ENCODE data around the gene RNF113B.

The RNF113B gene

GRCh38 chr13:98187965-98188261 lies 10.8 kb upstream of the RNF113B start:
- DNase-seq (ENCODE audit: low read depth) = no peak
- no peak for TF ChIP-seq CTCF (IDR thresholded peaks at IDR 0.05; ENCODE audit: low read length, missing control alignments)

GRCh38 chr13:98187155-98187964 lies 10.3 kb upstream of the RNF113B start:
- DNase-seq (ENCODE audit: low read depth) = no peak
- no peak for TF ChIP-seq CTCF (IDR thresholded peaks at IDR 0.05; ENCODE audit: low read length, missing control alignments)
- H3K4me3 ChIP-seq (replicated peaks; ENCODE audit: low read depth, low read length) = no peak overlapping the region

More at GRCh38 chr13:98187965-98188261, 10.8 kb upstream of the RNF113B start:
- no peak overlapping the region for H3K4me3 ChIP-seq (replicated peaks; ENCODE audit: low read depth, low read length)

- DNase-seq (ENCODE audit: low read depth) = peak; percentile 34
- no peak for TF ChIP-seq CTCF (IDR thresholded peaks at IDR 0.05; ENCODE audit: low read length, missing control alignments)
Observed at GRCh38 chr13:98184792-98185191, 7.7 kb upstream of the RNF113B start.

GRCh38 chr13:98182589-98182988 lies 5.5 kb upstream of the RNF113B start:
- H3K4me3 ChIP-seq (replicated peaks; ENCODE audit: low read depth, low read length) = no peak overlapping the region
- no peak for DNase-seq (ENCODE audit: low read depth)
- TF ChIP-seq CTCF (IDR thresholded peaks at IDR 0.05; ENCODE audit: low read length, missing control alignments) = no peak

More at GRCh38 chr13:98184792-98185191, 7.7 kb upstream of the RNF113B start:
- no peak overlapping the region for H3K4me3 ChIP-seq (replicated peaks; ENCODE audit: low read depth, low read length)

- H3K4me3 ChIP-seq (replicated peaks; ENCODE audit: low read depth, low read length) = no peak overlapping the region
- no peak for TF ChIP-seq CTCF (IDR thresholded peaks at IDR 0.05; ENCODE audit: low read length, missing control alignments)
- no peak for DNase-seq (ENCODE audit: low read depth)
Observed at GRCh38 chr13:98182153-98182552, 5.1 kb upstream of the RNF113B start.

- DNase-seq (ENCODE audit: low read depth) = no peak
Observed at GRCh38 chr13:98181111-98181815, 4.2 kb upstream of the RNF113B start.

More at GRCh38 chr13:98181111-98181815, 4.2 kb upstream of the RNF113B start:
- H3K4me3 ChIP-seq (replicated peaks; ENCODE audit: low read depth, low read length) = no peak overlapping the region
- TF ChIP-seq CTCF (IDR thresholded peaks at IDR 0.05; ENCODE audit: low read length, missing control alignments) = no peak
